ENCODE measurements around the gene UBAC2.

The UBAC2 gene

GRCh38 chr13:99162567-99163361 is 37.9 kb upstream of the UBAC2 start:
- peaks cover 3 to 7% of the 10 kb centered on the region in 2 donors for H3K27me3 ChIP-seq (ENCODE audit: control insufficient read depth in 2 of 2, insufficient read depth in 2 of 2, low read length in 2 of 2)
- H3K9ac ChIP-seq (ENCODE audit: low read depth in 1 of 2, low read length in 2 of 2): no peak overlapping the region
- no peaks in the 10 kb centered on the region for H3K9me3 ChIP-seq (ENCODE audit: control insufficient read depth in 2 of 2, low read length in 2 of 2)
- H3K4me3 ChIP-seq (ENCODE audit: low read length in 2 of 2): no peak overlapping the region
- no peaks in the 10 kb centered on the region for H3K4me1 ChIP-seq (ENCODE audit: control insufficient read depth in 2 of 2, insufficient read depth in 2 of 2, low read length in 2 of 2)
- no peak overlapping the region for H3K27ac ChIP-seq (ENCODE audit: low read depth in 2 of 2, low read length in 2 of 2)
- H3K36me3 ChIP-seq (ENCODE audit: control insufficient read depth in 2 of 2, insufficient read depth in 2 of 2, low read length in 2 of 2): no peaks in the 10 kb centered on the region

- H3K27ac ChIP-seq (ENCODE audit: low read depth in 2 of 2, low read length in 2 of 2): no peak overlapping the region
- no peak overlapping the region for H3K9ac ChIP-seq (ENCODE audit: low read depth in 1 of 2, low read length in 2 of 2)
- H3K36me3 ChIP-seq (ENCODE audit: control insufficient read depth in 2 of 2, insufficient read depth in 2 of 2, low read length in 2 of 2): no peaks in the 10 kb centered on the region
- H3K9me3 ChIP-seq (ENCODE audit: control insufficient read depth in 2 of 2, low read length in 2 of 2): no peaks in the 10 kb centered on the region
- no peaks in the 10 kb centered on the region for H3K4me1 ChIP-seq (ENCODE audit: control insufficient read depth in 2 of 2, insufficient read depth in 2 of 2, low read length in 2 of 2)
- H3K4me3 ChIP-seq (ENCODE audit: low read length in 2 of 2): no peak overlapping the region
- H3K27me3 ChIP-seq (ENCODE audit: control insufficient read depth in 2 of 2, insufficient read depth in 2 of 2, low read length in 2 of 2): peaks cover 3 to 4% of the 10 kb centered on the region in 2 donors
Measured at GRCh38 chr13:99164226-99164625, 36.4 kb upstream of the UBAC2 start.

- no peak overlapping the region for H3K27ac ChIP-seq (ENCODE audit: low read depth in 2 of 2, low read length in 2 of 2)
- peaks cover 0 to 3% of the 10 kb centered on the region in 2 donors for H3K27me3 ChIP-seq (ENCODE audit: control insufficient read depth in 2 of 2, insufficient read depth in 2 of 2, low read length in 2 of 2)
- no peaks in the 10 kb centered on the region for H3K9me3 ChIP-seq (ENCODE audit: control insufficient read depth in 2 of 2, low read length in 2 of 2)
- no peaks in the 10 kb centered on the region for H3K36me3 ChIP-seq (ENCODE audit: control insufficient read depth in 2 of 2, insufficient read depth in 2 of 2, low read length in 2 of 2)
- no peak overlapping the region for H3K9ac ChIP-seq (ENCODE audit: low read depth in 1 of 2, low read length in 2 of 2)
- H3K4me3 ChIP-seq (ENCODE audit: low read length in 2 of 2): no peak overlapping the region
- H3K4me1 ChIP-seq (ENCODE audit: control insufficient read depth in 2 of 2, insufficient read depth in 2 of 2, low read length in 2 of 2): no peaks in the 10 kb centered on the region
Measured at GRCh38 chr13:99165753-99166587, 34.7 kb upstream of the UBAC2 start.

GRCh38 chr13:99172951-99173350 is 27.7 kb upstream of the UBAC2 start:
- Histone ChIP-seq H3K4me3 (ENCODE audit: low read length in 2 of 2) (no peak overlapping the region), H3K9me3 (ENCODE audit: control insufficient read depth in 2 of 2, low read length in 2 of 2) (no peaks in the 10 kb centered on the region), H3K9ac (ENCODE audit: low read depth in 1 of 2, low read length in 2 of 2) (no peak overlapping the region), H3K4me1 (ENCODE audit: control insufficient read depth in 2 of 2, insufficient read depth in 2 of 2, low read length in 2 of 2) (peaks cover 3% of the 10 kb centered on the region in 2 donors), H3K27ac (ENCODE audit: low read depth in 2 of 2, low read length in 2 of 2) (no peak overlapping the region), H3K27me3 (ENCODE audit: control insufficient read depth in 2 of 2, insufficient read depth in 2 of 2, low read length in 2 of 2) (no peaks in the 10 kb centered on the region), H3K36me3 (ENCODE audit: control insufficient read depth in 2 of 2, insufficient read depth in 2 of 2, low read length in 2 of 2) (no peaks in the 10 kb centered on the region)

GRCh38 chr13:99173606-99174005 is 27.0 kb upstream of the UBAC2 start:
- H3K27me3 ChIP-seq (ENCODE audit: control insufficient read depth in 2 of 2, insufficient read depth in 2 of 2, low read length in 2 of 2): no peaks in the 10 kb centered on the region
- H3K4me3 ChIP-seq (ENCODE audit: low read length in 2 of 2): no peak overlapping the region
- no peak overlapping the region for H3K27ac ChIP-seq (ENCODE audit: low read depth in 2 of 2, low read length in 2 of 2)
- H3K4me1 ChIP-seq (ENCODE audit: control insufficient read depth in 2 of 2, insufficient read depth in 2 of 2, low read length in 2 of 2): peaks cover 3% of the 10 kb centered on the region in 2 donors
- H3K9ac ChIP-seq (ENCODE audit: low read depth in 1 of 2, low read length in 2 of 2): no peak overlapping the region
- H3K36me3 ChIP-seq (ENCODE audit: control insufficient read depth in 2 of 2, insufficient read depth in 2 of 2, low read length in 2 of 2): no peaks in the 10 kb centered on the region
- H3K9me3 ChIP-seq (ENCODE audit: control insufficient read depth in 2 of 2, low read length in 2 of 2): no peaks in the 10 kb centered on the region

- Histone ChIP-seq H3K4me3 (ENCODE audit: low read length in 2 of 2) (no peak overlapping the region), H3K9ac (ENCODE audit: low read depth in 1 of 2, low read length in 2 of 2) (no peak overlapping the region), H3K36me3 (ENCODE audit: control insufficient read depth in 2 of 2, insufficient read depth in 2 of 2, low read length in 2 of 2) (no peaks in the 10 kb centered on the region), H3K27me3 (ENCODE audit: control insufficient read depth in 2 of 2, insufficient read depth in 2 of 2, low read length in 2 of 2) (no peaks in the 10 kb centered on the region), H3K9me3 (ENCODE audit: control insufficient read depth in 2 of 2, low read length in 2 of 2) (no peaks in the 10 kb centered on the region), H3K4me1 (ENCODE audit: control insufficient read depth in 2 of 2, insufficient read depth in 2 of 2, low read length in 2 of 2) (peaks cover 3% of the 10 kb centered on the region in 2 donors), H3K27ac (ENCODE audit: low read depth in 2 of 2, low read length in 2 of 2) (no peak overlapping the region)
Measured at GRCh38 chr13:99174533-99175100, 26.0 kb upstream of the UBAC2 start.

- Histone ChIP-seq H3K9ac (ENCODE audit: low read depth in 1 of 2, low read length in 2 of 2) (peak overlapping the region in 1 of 2 donors; percentile 58), H3K4me1 (ENCODE audit: control insufficient read depth in 2 of 2, insufficient read depth in 2 of 2, low read length in 2 of 2) (peaks cover 3% of the 10 kb centered on the region in 2 donors), H3K27ac (ENCODE audit: low read depth in 2 of 2, low read length in 2 of 2) (no peak overlapping the region), H3K36me3 (ENCODE audit: control insufficient read depth in 2 of 2, insufficient read depth in 2 of 2, low read length in 2 of 2) (no peaks in the 10 kb centered on the region), H3K4me3 (ENCODE audit: low read length in 2 of 2) (peak overlapping the region; percentile 38 to 58), H3K9me3 (ENCODE audit: control insufficient read depth in 2 of 2, low read length in 2 of 2) (no peaks in the 10 kb centered on the region), H3K27me3 (ENCODE audit: control insufficient read depth in 2 of 2, insufficient read depth in 2 of 2, low read length in 2 of 2) (no peaks in the 10 kb centered on the region)
Measured at GRCh38 chr13:99176309-99177276, 24.1 kb upstream of the UBAC2 start.

GRCh38 chr13:99178636-99179035 is 22.0 kb upstream of the UBAC2 start:
- no peak overlapping the region for H3K27ac ChIP-seq (ENCODE audit: low read depth in 2 of 2, low read length in 2 of 2)
- H3K36me3 ChIP-seq (ENCODE audit: control insufficient read depth in 2 of 2, insufficient read depth in 2 of 2, low read length in 2 of 2): no peaks in the 10 kb centered on the region
- H3K4me1 ChIP-seq (ENCODE audit: control insufficient read depth in 2 of 2, insufficient read depth in 2 of 2, low read length in 2 of 2): peaks cover 3% of the 10 kb centered on the region in 2 donors
- H3K9me3 ChIP-seq (ENCODE audit: control insufficient read depth in 2 of 2, low read length in 2 of 2): no peaks in the 10 kb centered on the region
- H3K27me3 ChIP-seq (ENCODE audit: control insufficient read depth in 2 of 2, insufficient read depth in 2 of 2, low read length in 2 of 2): no peaks in the 10 kb centered on the region
- H3K4me3 ChIP-seq (ENCODE audit: low read length in 2 of 2): no peak overlapping the region
- H3K9ac ChIP-seq (ENCODE audit: low read depth in 1 of 2, low read length in 2 of 2): no peak overlapping the region

GRCh38 chr13:99179460-99179859 is 21.2 kb upstream of the UBAC2 start:
- peaks cover 3% of the 10 kb centered on the region in 2 donors for H3K4me1 ChIP-seq (ENCODE audit: control insufficient read depth in 2 of 2, insufficient read depth in 2 of 2, low read length in 2 of 2)
- no peaks in the 10 kb centered on the region for H3K27me3 ChIP-seq (ENCODE audit: control insufficient read depth in 2 of 2, insufficient read depth in 2 of 2, low read length in 2 of 2)
- no peaks in the 10 kb centered on the region for H3K9me3 ChIP-seq (ENCODE audit: control insufficient read depth in 2 of 2, low read length in 2 of 2)
- H3K27ac ChIP-seq (ENCODE audit: low read depth in 2 of 2, low read length in 2 of 2): no peak overlapping the region
- H3K36me3 ChIP-seq (ENCODE audit: control insufficient read depth in 2 of 2, insufficient read depth in 2 of 2, low read length in 2 of 2): no peaks in the 10 kb centered on the region
- no peak overlapping the region for H3K4me3 ChIP-seq (ENCODE audit: low read length in 2 of 2)
- H3K9ac ChIP-seq (ENCODE audit: low read depth in 1 of 2, low read length in 2 of 2): no peak overlapping the region
